IMR-90 (cell line): ENCODE data around the gene BMP4.

Source experiments
- BHLHE40 ChIP-seq: fragments of 150-350 bp; IDR thresholded peaks from 2 replicates; pipeline ENCODE4 v1.6.1; 2016; ENCODE audit warnings: mild to moderate bottlenecking, low read depth, low read length
- CEBPB ChIP-seq: IDR thresholded peaks from 2 replicates; pipeline ENCODE4 v1.6.1; 2012; ENCODE audit warnings: low read depth, low read length, improper control_type of control experiment
- CHD1 ChIP-seq: IDR thresholded peaks from 2 replicates; pipeline ENCODE4 v1.6.1; 2012; ENCODE audit warnings: low read depth, low read length, improper control_type of control experiment
- FOS ChIP-seq: fragments of 150-350 bp; IDR thresholded peaks from 2 replicates; pipeline ENCODE4 v1.6.1; 2016; ENCODE audit warnings: low read depth, low read length
- NFE2L2 ChIP-seq: fragments of 150-350 bp; IDR thresholded peaks from 2 replicates; pipeline ENCODE4 v1.6.1; 2016; ENCODE audit warnings: low read depth, mild to moderate bottlenecking, low read length
- POLR2A ChIP-seq: IDR thresholded peaks from 2 replicates; pipeline ENCODE4 v1.6.1; 2012; ENCODE audit warnings: mild to moderate bottlenecking, low read depth, low read length
- RAD21 ChIP-seq: IDR thresholded peaks from 2 replicates; pipeline ENCODE4 v1.6.1; 2012; ENCODE audit warnings: low read length, improper control_type of control experiment
- RCOR1 ChIP-seq: IDR thresholded peaks from 2 replicates; pipeline ENCODE4 v1.6.1; 2012; ENCODE audit warnings: mild to moderate bottlenecking, low read length, improper control_type of control experiment; ENCODE audit not compliant: insufficient replicate concordance
- TF ChIP-seq, protein P1 (sequence below): conservative IDR thresholded peaks from 2 replicates; pipeline ENCODE4 v1.5.1; 2012; ENCODE audit warnings: mild to moderate bottlenecking, low read depth, low read length, improper control_type of control experiment
- TF ChIP-seq, protein P2 (sequence below): fragments of 150-350 bp; IDR thresholded peaks from 2 replicates; pipeline ENCODE4 v1.6.1; 2017; ENCODE audit warnings: mild to moderate bottlenecking, antibody characterized with exemption, low read length, low read depth

GRCh38 chr14:53990978-53991377, 34.4 kb upstream of the BMP4 start:
- TF ChIP-seq CEBPB = no peak
- TF ChIP-seq, protein P1, sequence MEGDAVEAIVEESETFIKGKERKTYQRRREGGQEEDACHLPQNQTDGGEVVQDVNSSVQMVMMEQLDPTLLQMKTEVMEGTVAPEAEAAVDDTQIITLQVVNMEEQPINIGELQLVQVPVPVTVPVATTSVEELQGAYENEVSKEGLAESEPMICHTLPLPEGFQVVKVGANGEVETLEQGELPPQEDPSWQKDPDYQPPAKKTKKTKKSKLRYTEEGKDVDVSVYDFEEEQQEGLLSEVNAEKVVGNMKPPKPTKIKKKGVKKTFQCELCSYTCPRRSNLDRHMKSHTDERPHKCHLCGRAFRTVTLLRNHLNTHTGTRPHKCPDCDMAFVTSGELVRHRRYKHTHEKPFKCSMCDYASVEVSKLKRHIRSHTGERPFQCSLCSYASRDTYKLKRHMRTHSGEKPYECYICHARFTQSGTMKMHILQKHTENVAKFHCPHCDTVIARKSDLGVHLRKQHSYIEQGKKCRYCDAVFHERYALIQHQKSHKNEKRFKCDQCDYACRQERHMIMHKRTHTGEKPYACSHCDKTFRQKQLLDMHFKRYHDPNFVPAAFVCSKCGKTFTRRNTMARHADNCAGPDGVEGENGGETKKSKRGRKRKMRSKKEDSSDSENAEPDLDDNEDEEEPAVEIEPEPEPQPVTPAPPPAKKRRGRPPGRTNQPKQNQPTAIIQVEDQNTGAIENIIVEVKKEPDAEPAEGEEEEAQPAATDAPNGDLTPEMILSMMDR = no peak
- no peak for TF ChIP-seq BHLHE40
- TF ChIP-seq FOS = no peak
- TF ChIP-seq CHD1 = no peak
- no peak for TF ChIP-seq RCOR1
- TF ChIP-seq RAD21 = no peak
- TF ChIP-seq, protein P2, sequence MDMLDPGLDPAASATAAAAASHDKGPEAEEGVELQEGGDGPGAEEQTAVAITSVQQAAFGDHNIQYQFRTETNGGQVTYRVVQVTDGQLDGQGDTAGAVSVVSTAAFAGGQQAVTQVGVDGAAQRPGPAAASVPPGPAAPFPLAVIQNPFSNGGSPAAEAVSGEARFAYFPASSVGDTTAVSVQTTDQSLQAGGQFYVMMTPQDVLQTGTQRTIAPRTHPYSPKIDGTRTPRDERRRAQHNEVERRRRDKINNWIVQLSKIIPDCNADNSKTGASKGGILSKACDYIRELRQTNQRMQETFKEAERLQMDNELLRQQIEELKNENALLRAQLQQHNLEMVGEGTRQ = no peak
- TF ChIP-seq POLR2A = no peak
- TF ChIP-seq NFE2L2 = no peak
